HepG2 (cell line): ENCODE results near the gene TIMM17B. TPM values are rescaled to one million over a fixed set of nuclear protein-coding genes. Genes with fewer than 3 reads are reported as not detected.

Experiments
- ARNTL ChIP-seq: sonication (generic); formaldehyde crosslinking; IDR thresholded peaks from 2 replicates; pipeline ENCODE4 v1.4.0; 2020; ENCODE audit warnings: mild to moderate bottlenecking, missing genetic modification reagents
- CENPX ChIP-seq: sonication (generic); formaldehyde crosslinking; IDR thresholded peaks from 2 replicates; pipeline ENCODE4 v1.9.0; 2021; ENCODE audit warnings: mild to moderate bottlenecking, missing genetic modification reagents, moderate library complexity
- DDIT3 ChIP-seq: sonication (generic); formaldehyde crosslinking; IDR thresholded peaks from 2 replicates; pipeline ENCODE4 v1.4.0; 2020; ENCODE audit warnings: mild to moderate bottlenecking, missing genetic modification reagents
- ETV5 ChIP-seq: IDR thresholded peaks from 2 replicates; pipeline ENCODE4 v1.6.1; 2018; ENCODE audit warnings: missing biosample characterization, missing genetic modification reagents, inconsistent platforms, borderline replicate concordance
- HMGA1 ChIP-seq: sonication (generic); formaldehyde crosslinking; conservative IDR thresholded peaks from 2 replicates; pipeline ENCODE4 v1.4.0; 2020; ENCODE audit warnings: missing genetic modification reagents
- HOXA7 ChIP-seq: sonication (generic); formaldehyde crosslinking; IDR thresholded peaks from 2 replicates; pipeline ENCODE4 v1.8.1; 2022; ENCODE audit warnings: mild to moderate bottlenecking, missing genetic modification reagents, moderate library complexity
- IKZF5 ChIP-seq: IDR thresholded peaks from 2 replicates; pipeline ENCODE4 v1.6.1; 2018; ENCODE audit warnings: missing genetic modification reagents, mild to moderate bottlenecking, missing compliant biosample characterization
- KLF6 ChIP-seq: IDR thresholded peaks from 2 replicates; pipeline ENCODE4 v1.8.0; 2016; ENCODE audit warnings: missing biosample characterization, missing genetic modification reagents
- LBX2 ChIP-seq: sonication (generic); formaldehyde crosslinking; IDR thresholded peaks from 2 replicates; pipeline ENCODE4 v1.5.0; 2020; ENCODE audit warnings: missing genetic modification reagents, mild to moderate bottlenecking, borderline replicate concordance
- LCORL ChIP-seq, 2 experiments: fragments of 450-650 bp in 1 of 2; sonication (generic) in 1 of 2; formaldehyde crosslinking in 1 of 2; IDR thresholded peaks; 2 replicates each; pipeline versions ENCODE4 v1.5.0 to v1.6.1; 2017 to 2020; ENCODE audit warnings: antibody characterized with exemption in 1 of 2, missing genetic modification reagents in 1 of 2
- MLX ChIP-seq: IDR thresholded peaks from 2 replicates; pipeline ENCODE4 v1.6.1; 2016
- MXD3 ChIP-seq: IDR thresholded peaks from 2 replicates; pipeline ENCODE4 v1.6.1; 2016; ENCODE audit warnings: mild to moderate bottlenecking, missing biosample characterization, missing genetic modification reagents
- MYNN ChIP-seq: sonication (generic); formaldehyde crosslinking; IDR thresholded peaks from 2 replicates; pipeline ENCODE4 v1.4.0; 2020; ENCODE audit warnings: mild to moderate bottlenecking, low read depth, missing genetic modification reagents
- NR1H2 ChIP-seq: sonication (generic); formaldehyde crosslinking; IDR thresholded peaks from 2 replicates; pipeline ENCODE4 v1.8.1; 2022; ENCODE audit warnings: low read depth, missing genetic modification reagents, borderline replicate concordance
- PRDM10 ChIP-seq: sonication (generic); formaldehyde crosslinking; IDR thresholded peaks from 2 replicates; pipeline ENCODE4 v1.4.0; 2020; ENCODE audit warnings: low read depth, missing genetic modification reagents
- SP5 ChIP-seq: IDR thresholded peaks from 2 replicates; pipeline ENCODE4 v1.6.1; 2016; ENCODE audit warnings: low read depth, borderline replicate concordance
- YEATS2 ChIP-seq: sonication (generic); formaldehyde crosslinking; IDR thresholded peaks from 2 replicates; pipeline ENCODE4 v1.4.0; 2020; ENCODE audit warnings: missing genetic modification reagents, borderline replicate concordance
- ZBTB21 ChIP-seq: sonication (generic); formaldehyde crosslinking; IDR thresholded peaks from 2 replicates; pipeline ENCODE4 v1.4.0; 2020; ENCODE audit warnings: missing genetic modification reagents
- ZBTB7B ChIP-seq: sonication (generic); formaldehyde crosslinking; IDR thresholded peaks from 2 replicates; pipeline ENCODE4 v1.4.0; 2020; ENCODE audit warnings: missing genetic modification reagents
- ZFP36 ChIP-seq: fragments of 150-350 bp; IDR thresholded peaks from 2 replicates; pipeline ENCODE4 v1.6.1; 2018; ENCODE audit warnings: borderline replicate concordance, low read length, low read depth; ENCODE audit not compliant: partially characterized antibody
- ZNF20 ChIP-seq: sonication (generic); formaldehyde crosslinking; IDR thresholded peaks from 2 replicates; pipeline ENCODE4 v1.4.0; 2020; ENCODE audit warnings: mild to moderate bottlenecking, moderate library complexity, missing genetic modification reagents
- ZNF24 ChIP-seq: fragments of 450-650 bp; IDR thresholded peaks from 2 replicates; pipeline ENCODE4 v1.6.1; 2017; ENCODE audit warnings: antibody characterized with exemption, mild to moderate bottlenecking
- ZNF329 ChIP-seq: sonication (generic); formaldehyde crosslinking; IDR thresholded peaks from 2 replicates; pipeline ENCODE4 v1.9.0; 2021; ENCODE audit warnings: low read depth, mild to moderate bottlenecking, missing genetic modification reagents
- ZNF550 ChIP-seq: sonication (generic); formaldehyde crosslinking; IDR thresholded peaks from 2 replicates; pipeline ENCODE4 v1.4.0; 2020; ENCODE audit warnings: mild to moderate bottlenecking, missing genetic modification reagents, borderline replicate concordance
- polyA plus RNA-seq, 8 experiments: library from polyadenylated mRNA; depleted of rRNA in 3 of 8; stranded (reverse) in 7 of 8; unstranded in 1 of 8; fragments of >200 nt; fragmentation: Illumina TruSeq in 4 of 8; extraction: Trizol in 4 of 8; gene quantifications; 2 replicates each; pipeline versions ENCODE4 v1.2.1 to v1.2.3, GENCODE V29; 2011 to 2016; ENCODE audit warnings: low read depth in 4 of 8, missing spikeins in 1 of 8, mixed read lengths in 1 of 8; ENCODE audit not compliant: insufficient read depth in 1 of 8
- total RNA-seq, 5 experiments: library from RNA; depleted of rRNA; stranded (reverse); fragments of >200 nt; fragmentation: Illumina TruSeq; extraction: Trizol; gene quantifications; 2 replicates each; pipeline ENCODE4 v1.2.3, GENCODE V29; 2016; ENCODE audit warnings: low read depth in 1 of 5

The TIMM17B gene
- total and polyA plus RNA-seq, 2 of the 13 experiments (the other 11 are each of a cell fraction or from before 2014, with no cell fraction given): 56.0 to 72.5 TPM

GRCh38 chrX:48897625-48898306, at the start of gene TIMM17B, which contains the start of gene PQBP1 (continued):
- TF ChIP-seq ARNTL: no peak
- no peak for TF ChIP-seq ZNF24
- no peak for TF ChIP-seq ZNF20
- TF ChIP-seq HMGA1 (CRISPR knock-in tag): no peak
- TF ChIP-seq ZNF329 (CRISPR knock-in tag): 0 out of 2 replicates have a peak, but pooled peaks have one; percentile 36
- no peak for TF ChIP-seq MLX (CRISPR knock-in tag)
- peak; percentile 35; the same call in 1 of the 2 replicates for TF ChIP-seq YEATS2 (CRISPR knock-in tag)
- TF ChIP-seq IKZF5: no peak
- TF ChIP-seq DDIT3 (CRISPR knock-in tag): no peak
- TF ChIP-seq HOXA7 (CRISPR knock-in tag): no peak
- TF ChIP-seq ZNF550 (CRISPR knock-in tag): no peak
- no peak for TF ChIP-seq ZBTB21 (CRISPR knock-in tag)
- no peak for TF ChIP-seq LCORL (IDR thresholded peaks at IDR 0.05)
- TF ChIP-seq LCORL (CRISPR knock-in tag; IDR thresholded peaks at IDR 0.05): 0 out of 2 replicates have a peak, but pooled peaks have one; percentile 20
- peak; percentile 99 for TF ChIP-seq PRDM10
- no peak for TF ChIP-seq ZFP36
- TF ChIP-seq MYNN (CRISPR knock-in tag): no peak
- TF ChIP-seq ETV5: no peak
- TF ChIP-seq KLF6 (CRISPR knock-in tag): no peak
- no peak for TF ChIP-seq NR1H2 (CRISPR knock-in tag)
- TF ChIP-seq SP5 (CRISPR knock-in tag): no peak
- TF ChIP-seq ZBTB7B (CRISPR knock-in tag): no peak
- no peak for TF ChIP-seq CENPX (CRISPR knock-in tag)
- TF ChIP-seq MXD3 (CRISPR knock-in tag): no peak
- no peak for TF ChIP-seq LBX2 (CRISPR knock-in tag)
